ENCODE data around the gene FAM114A1.

Gene FAM114A1

GRCh38 chr4:38865445-38865844 lies 2.2 kb upstream of the FAM114A1 start:
- in situ Hi-C loops (cut with MboI; ENCODE audit: low sequenced_read_pairs, unreplicated experiment) = no loop called here
- TF ChIP-seq CTCF (IDR thresholded peaks at IDR 0.05; ENCODE audit: borderline replicate concordance, control extremely low read depth, extremely low read depth, insufficient read depth, missing control alignments) = no peak
- no peak for DNase-seq (ENCODE audit: low spot score)

- in situ Hi-C loops (cut with MboI; ENCODE audit: low sequenced_read_pairs, unreplicated experiment) = no loop called here
- DNase-seq (ENCODE audit: low spot score) = no peak
- no peak for TF ChIP-seq CTCF (IDR thresholded peaks at IDR 0.05; ENCODE audit: borderline replicate concordance, control extremely low read depth, extremely low read depth, insufficient read depth, missing control alignments)
Observed at GRCh38 chr4:38866973-38867477, 581 bp upstream of the FAM114A1 start.

GRCh38 chr4:38868059-38868960 lies 704 bp downstream of the FAM114A1 start:
- in situ Hi-C loops (cut with MboI; ENCODE audit: low sequenced_read_pairs, unreplicated experiment) = no loop called here
- no peak for DNase-seq (ENCODE audit: low spot score)

GRCh38 chr4:38869511-38869910 lies 1.9 kb downstream of the FAM114A1 start:
- DNase-seq (ENCODE audit: low spot score) = no peak
- no peak for TF ChIP-seq CTCF (IDR thresholded peaks at IDR 0.05; ENCODE audit: borderline replicate concordance, control extremely low read depth, extremely low read depth, insufficient read depth, missing control alignments)
- in situ Hi-C loops (cut with MboI; ENCODE audit: low sequenced_read_pairs, unreplicated experiment) = no loop called here

More at GRCh38 chr4:38868059-38868960, 704 bp downstream of the FAM114A1 start:
- TF ChIP-seq CTCF (IDR thresholded peaks at IDR 0.05; ENCODE audit: borderline replicate concordance, control extremely low read depth, extremely low read depth, insufficient read depth, missing control alignments) = no peak

- in situ Hi-C loops (cut with MboI; ENCODE audit: low sequenced_read_pairs, unreplicated experiment) = no loop called here
- DNase-seq (ENCODE audit: low spot score) = no peak
- no peak for TF ChIP-seq CTCF (IDR thresholded peaks at IDR 0.05; ENCODE audit: borderline replicate concordance, control extremely low read depth, extremely low read depth, insufficient read depth, missing control alignments)
Observed at GRCh38 chr4:38870098-38870808, 2.6 kb downstream of the FAM114A1 start.

GRCh38 chr4:38871593-38871992 lies 4.0 kb downstream of the FAM114A1 start:
- TF ChIP-seq CTCF (IDR thresholded peaks at IDR 0.05; ENCODE audit: borderline replicate concordance, control extremely low read depth, extremely low read depth, insufficient read depth, missing control alignments) = no peak
- in situ Hi-C loops (cut with MboI; ENCODE audit: low sequenced_read_pairs, unreplicated experiment) = no loop called here
- DNase-seq (ENCODE audit: low spot score) = no peak
